ENCODE measurements around the gene ERGIC1.
"Not testable (repeated sequence)": the region's sequence is repeated elsewhere in the genome, so short reads cannot be mapped to it uniquely, and the experiment has no call there.

The ERGIC1 gene

GRCh38 chr5:172849606-172850453 lies 15.8 kb downstream of the ERGIC1 start:
- DNase-seq = no peak

- no peak for DNase-seq
Measured at GRCh38 chr5:172850454-172850797, 16.4 kb downstream of the ERGIC1 start.

- DNase-seq = not testable (repeated sequence)
Measured at GRCh38 chr5:172851254-172851653, 17.2 kb downstream of the ERGIC1 start.

GRCh38 chr5:172852490-172853354 lies 18.7 kb downstream of the ERGIC1 start:
- no peak for DNase-seq

- no peak for DNase-seq
Measured at GRCh38 chr5:172853355-172853975, 19.4 kb downstream of the ERGIC1 start.

GRCh38 chr5:172854451-172854871 lies 20.4 kb downstream of the ERGIC1 start:
- no peak for DNase-seq

GRCh38 chr5:172854971-172855370 lies 20.9 kb downstream of the ERGIC1 start:
- DNase-seq = no peak

- DNase-seq = no peak
Measured at GRCh38 chr5:172855597-172856292, 21.7 kb downstream of the ERGIC1 start.

GRCh38 chr5:172856336-172856735 lies 22.3 kb downstream of the ERGIC1 start:
- no peak for DNase-seq

GRCh38 chr5:172857982-172858381 lies 23.9 kb downstream of the ERGIC1 start:
- DNase-seq = no peak

- no peak for DNase-seq
Measured at GRCh38 chr5:172858511-172858989, 24.5 kb downstream of the ERGIC1 start.

GRCh38 chr5:172858990-172859811 lies 25.1 kb downstream of the ERGIC1 start:
- no peak for DNase-seq

- no peak for DNase-seq
Measured at GRCh38 chr5:172859966-172860365, 25.9 kb downstream of the ERGIC1 start.

- no peak for DNase-seq
Measured at GRCh38 chr5:172860520-172861443, 26.7 kb downstream of the ERGIC1 start.

- DNase-seq = no peak
Measured at GRCh38 chr5:172861461-172861860, 27.4 kb downstream of the ERGIC1 start.

GRCh38 chr5:172862165-172862801 lies 28.2 kb downstream of the ERGIC1 start:
- DNase-seq = no peak

- not testable (repeated sequence) for DNase-seq
Measured at GRCh38 chr5:172864171-172864570, 30.1 kb downstream of the ERGIC1 start.

GRCh38 chr5:172864747-172865146 lies 30.7 kb downstream of the ERGIC1 start:
- DNase-seq = no peak

GRCh38 chr5:172866378-172866777 lies 32.3 kb downstream of the ERGIC1 start:
- no peak for DNase-seq

Data from stimulated activated CD4-positive, alpha-beta T cell treated with anti-CD3 and anti-CD28 coated beads, Interleukin-4, amount 100 ng/mL, for 24 hours (primary cell).